H9 (cell line): ENCODE data around the gene IL10. TPM values are rescaled to one million over a fixed set of nuclear protein-coding genes. Genes with fewer than 3 reads are reported as not detected.

Experiments
- DNase-seq: peaks from one replicate; pipeline ENCODE4 v3.0.0-alpha.2; 2017
- H2AFZ ChIP-seq: one replicate; pipeline ENCODE4 v1.6.1; 2013; ENCODE audit warnings: mild to moderate bottlenecking, low read length, control low read depth, moderate library complexity
- H2AK5ac ChIP-seq: 2 replicates; pipeline ENCODE4 v1.6.1; 2013; ENCODE audit warnings: low read length, control low read depth, mixed read lengths; ENCODE audit not compliant: insufficient read length
- H2BK120ac ChIP-seq: one replicate; pipeline ENCODE4 v1.6.1; 2013; ENCODE audit warnings: low read depth, mild to moderate bottlenecking, low read length, control low read depth, inconsistent platforms; ENCODE audit not compliant: poor library complexity, severe bottlenecking
- H2BK12ac ChIP-seq: 2 replicates; pipeline ENCODE4 v1.6.1; 2013; ENCODE audit warnings: low read length, control low read depth, mixed read lengths, low read depth; ENCODE audit not compliant: insufficient read length
- H2BK15ac ChIP-seq: 2 replicates; pipeline ENCODE4 v1.6.1; 2013; ENCODE audit warnings: low read depth, low read length, control low read depth
- H2BK20ac ChIP-seq: one replicate; pipeline ENCODE4 v1.6.1; 2013; ENCODE audit warnings: low read depth, mild to moderate bottlenecking, low read length, control low read depth, inconsistent platforms; ENCODE audit not compliant: poor library complexity, severe bottlenecking
- H2BK5ac ChIP-seq: 2 replicates; pipeline ENCODE4 v1.6.1; 2013; ENCODE audit warnings: low read length, control low read depth, mixed read lengths; ENCODE audit not compliant: insufficient read length
- H3K14ac ChIP-seq: 2 replicates; pipeline ENCODE4 v1.6.1; 2013; ENCODE audit warnings: low read length, control low read depth; ENCODE audit not compliant: insufficient read depth
- H3K18ac ChIP-seq: 2 replicates; pipeline ENCODE4 v1.6.1; 2013; ENCODE audit warnings: low read depth, mild to moderate bottlenecking, mixed read lengths, low read length, control low read depth; ENCODE audit not compliant: insufficient read length
- H3K23ac ChIP-seq: 2 replicates; pipeline ENCODE4 v1.6.1; 2013; ENCODE audit warnings: low read length, control low read depth, mixed read lengths, low read depth; ENCODE audit not compliant: insufficient read length
- H3K23me2 ChIP-seq: 2 replicates; pipeline ENCODE4 v1.6.1; 2013; ENCODE audit warnings: low read depth, mild to moderate bottlenecking, mixed read lengths, low read length, control low read depth; ENCODE audit not compliant: insufficient read length, poor library complexity, severe bottlenecking
- H3K27ac ChIP-seq: 2 replicates; pipeline ENCODE4 v1.5.1; 2013; ENCODE audit warnings: low read length, control low read depth, mixed read lengths, low read depth; ENCODE audit not compliant: insufficient read length
- H3K27me3 ChIP-seq: 2 replicates; pipeline ENCODE4 v1.6.1; 2013; ENCODE audit warnings: low read length, control low read depth, inconsistent platforms; ENCODE audit not compliant: insufficient read depth
- H3K4ac ChIP-seq: 2 replicates; pipeline ENCODE4 v1.6.1; 2013; ENCODE audit warnings: low read depth, mild to moderate bottlenecking, control low read depth, inconsistent platforms, low read length, moderate library complexity
- H3K4me1 ChIP-seq: 2 replicates; pipeline ENCODE4 v1.6.1; 2013; ENCODE audit warnings: low read length, control low read depth, inconsistent platforms; ENCODE audit not compliant: insufficient read depth
- H3K4me2 ChIP-seq: 2 replicates; pipeline ENCODE4 v1.6.1; 2013; ENCODE audit warnings: low read length, control low read depth, mixed read lengths; ENCODE audit not compliant: insufficient read length, insufficient read depth
- H3K56ac ChIP-seq: 2 replicates; pipeline ENCODE4 v1.6.1; 2013; ENCODE audit warnings: low read depth, mild to moderate bottlenecking, mixed read lengths, low read length, control low read depth; ENCODE audit not compliant: insufficient read length
- H3K79me1 ChIP-seq: 2 replicates; pipeline ENCODE4 v1.6.1; 2013; ENCODE audit warnings: low read depth, mild to moderate bottlenecking, moderate library complexity, low read length, control low read depth, inconsistent platforms; ENCODE audit not compliant: insufficient read depth, poor library complexity, severe bottlenecking
- H3K79me2 ChIP-seq: 2 replicates; pipeline ENCODE4 v1.6.1; 2013; ENCODE audit warnings: low read length, control low read depth, inconsistent platforms; ENCODE audit not compliant: insufficient read depth
- H3K9ac ChIP-seq: 2 replicates; pipeline ENCODE4 v1.6.1; 2013; ENCODE audit warnings: low read length, control low read depth, mixed read lengths; ENCODE audit not compliant: insufficient read length; ENCODE audit errors: extremely low read depth
- H3K9me3 ChIP-seq: one replicate; pipeline ENCODE4 v1.6.1; 2013; ENCODE audit warnings: low read depth, low read length, inconsistent platforms; ENCODE audit not compliant: control insufficient read depth
- H3T11ph ChIP-seq: one replicate; pipeline ENCODE4 v1.6.1; 2013; ENCODE audit warnings: mild to moderate bottlenecking, low read length, control low read depth, inconsistent platforms
- H4K20me1 ChIP-seq: one replicate; pipeline ENCODE4 v1.6.1; 2013; ENCODE audit not compliant: control insufficient read depth, insufficient read length, insufficient read depth
- H4K5ac ChIP-seq: 2 replicates; pipeline ENCODE4 v1.6.1; 2013; ENCODE audit warnings: low read depth, mild to moderate bottlenecking, mixed read lengths, low read length, control low read depth; ENCODE audit not compliant: insufficient read length
- H4K8ac ChIP-seq: replicated peaks from 2 replicates; pipeline ENCODE4 v1.6.1; 2013; ENCODE audit warnings: low read length, control low read depth, mixed read lengths, low read depth; ENCODE audit not compliant: insufficient read length
- H4K91ac ChIP-seq: 2 replicates; pipeline ENCODE4 v1.6.1; 2013; ENCODE audit warnings: low read depth, mild to moderate bottlenecking, moderate library complexity, mixed read lengths, low read length, control low read depth; ENCODE audit not compliant: insufficient read length
- H3K27ac Mint-ChIP-seq, 3 experiments: 2 replicates in 2 of 3; 3 replicates in 1 of 3; pipeline ENCODE4 v1.8.0; 2020 to 2021; ENCODE audit warnings: mixed read lengths in 3 of 3, mild to moderate bottlenecking in 1 of 3, moderate library complexity in 1 of 3
- H3K27me3 Mint-ChIP-seq: 2 replicates; pipeline ENCODE4 v1.8.0; 2021; ENCODE audit warnings: low read depth, mild to moderate bottlenecking, moderate library complexity, mixed read lengths
- H3K36me3 Mint-ChIP-seq, 3 experiments: 2 replicates in 2 of 3; 3 replicates in 1 of 3; pipeline ENCODE4 v1.8.0; 2020 to 2021; ENCODE audit warnings: low read depth in 3 of 3, mixed read lengths in 3 of 3; ENCODE audit not compliant: insufficient read depth in 1 of 3
- H3K4me1 Mint-ChIP-seq, 2 experiments: 2 replicates each; pipeline ENCODE4 v1.8.0; 2020; ENCODE audit warnings: mixed read lengths in 2 of 2
- H3K4me3 Mint-ChIP-seq, 2 experiments: 2 replicates in 1 of 2; 3 replicates in 1 of 2; pipeline ENCODE4 v1.8.0; 2020 to 2021; ENCODE audit warnings: mild to moderate bottlenecking in 2 of 2, mixed read lengths in 2 of 2, moderate library complexity in 1 of 2
- H3K9me3 Mint-ChIP-seq, 2 experiments: 2 replicates in 1 of 2; 3 replicates in 1 of 2; pipeline ENCODE4 v1.8.0; 2020; ENCODE audit warnings: mild to moderate bottlenecking in 2 of 2, mixed read lengths in 2 of 2, moderate library complexity in 1 of 2
- WGBS: extraction: QIAGEN DNeasy Blood & Tissue Kit; methylation state at CpG from one replicate; pipeline ENCODE4 v1.1.7; 2013; ENCODE audit warnings: missing lambda C conversion rate, low lambda C conversion rate, mixed read lengths; ENCODE audit not compliant: insufficient read length; ENCODE audit errors: extremely low coverage; 5-methylcytosine and 5-hydroxymethylcytosine counted together
- long read RNA-seq: library from polyadenylated mRNA; unstranded; transcript quantifications from one replicate; pipeline ENCODE4 v2.0.0, GENCODE V29; 2020
- total RNA-seq: library from RNA; stranded (reverse); gene quantifications from 2 replicates; pipeline ENCODE4 v1.2.1, GENCODE V29; 2021
- TF ChIP-seq, protein P1 (sequence below): fragments of 200-600 bp; sonication (generic); conservative IDR thresholded peaks from 3 replicates; pipeline ENCODE4 v1.8.0; 2021; ENCODE audit warnings: antibody characterized with exemption, mild to moderate bottlenecking

Gene IL10
- not detected in 2 replicates for total RNA-seq
- long read RNA-seq, result 0 reads

DNA sequence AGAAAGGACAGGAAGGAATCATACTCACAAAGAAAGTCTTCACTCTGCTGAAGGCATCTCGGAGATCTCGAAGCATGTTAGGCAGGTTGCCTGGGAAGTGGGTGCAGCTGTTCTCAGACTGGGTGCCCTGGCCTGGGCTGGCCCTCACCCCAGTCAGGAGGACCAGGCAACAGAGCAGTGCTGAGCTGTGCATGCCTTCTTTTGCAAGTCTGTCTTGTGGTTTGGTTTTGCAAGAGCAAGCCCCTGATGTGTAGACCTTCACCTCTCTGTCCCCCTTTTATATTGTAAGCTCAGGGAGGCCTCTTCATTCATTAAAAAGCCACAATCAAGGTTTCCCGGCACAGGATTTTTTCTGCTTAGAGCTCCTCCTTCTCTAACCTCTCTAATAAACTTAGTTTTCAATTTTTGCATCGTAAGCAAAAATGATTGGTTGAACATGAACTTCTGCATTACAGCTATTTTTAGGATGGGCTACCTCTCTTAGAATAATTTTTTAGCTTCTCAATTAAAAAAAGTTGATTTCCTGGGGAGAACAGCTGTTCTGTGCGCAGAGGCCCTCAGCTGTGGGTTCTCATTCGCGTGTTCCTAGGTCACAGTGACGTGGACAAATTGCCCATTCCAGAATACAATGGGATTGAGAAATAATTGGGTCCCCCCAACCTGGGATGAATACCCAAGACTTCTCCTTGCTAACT, at the start of gene IL10:
Gene IL10, minus strand, starts transcription at position 252 of the 695 bp plus-strand sequence. Its CDS starts 59 bp downstream, at position 193.
- peaks cover 14% of the 10 kb centered on the region for H3K27me3 Mint-ChIP-seq
- H3K27ac ChIP-seq, result no peak within 1 kb of the TSS
- no peak within 1 kb of the TSS for H3K4me3 Mint-ChIP-seq
- no peaks in the 10 kb centered on the region for H3K79me1 ChIP-seq
- no peak within 1 kb of the TSS for H3T11ph ChIP-seq
- H3K79me2 ChIP-seq, result no peaks in the 10 kb centered on the region
- no peaks in the 10 kb centered on the region for H3K23me2 ChIP-seq
- no peak within 1 kb of the TSS for H2BK5ac ChIP-seq
- no CpG with 5 or more reads among the region's 8 CpGs for WGBS
- no peak within 1 kb of the TSS for H2BK12ac ChIP-seq
- H3K9me3 ChIP-seq, result no peaks in the 10 kb centered on the region
- no peak within 1 kb of the TSS for H3K56ac ChIP-seq
- no peak within 1 kb of the TSS for H2AK5ac ChIP-seq
- H4K91ac ChIP-seq, result no peak within 1 kb of the TSS
- TF ChIP-seq, protein P1, sequence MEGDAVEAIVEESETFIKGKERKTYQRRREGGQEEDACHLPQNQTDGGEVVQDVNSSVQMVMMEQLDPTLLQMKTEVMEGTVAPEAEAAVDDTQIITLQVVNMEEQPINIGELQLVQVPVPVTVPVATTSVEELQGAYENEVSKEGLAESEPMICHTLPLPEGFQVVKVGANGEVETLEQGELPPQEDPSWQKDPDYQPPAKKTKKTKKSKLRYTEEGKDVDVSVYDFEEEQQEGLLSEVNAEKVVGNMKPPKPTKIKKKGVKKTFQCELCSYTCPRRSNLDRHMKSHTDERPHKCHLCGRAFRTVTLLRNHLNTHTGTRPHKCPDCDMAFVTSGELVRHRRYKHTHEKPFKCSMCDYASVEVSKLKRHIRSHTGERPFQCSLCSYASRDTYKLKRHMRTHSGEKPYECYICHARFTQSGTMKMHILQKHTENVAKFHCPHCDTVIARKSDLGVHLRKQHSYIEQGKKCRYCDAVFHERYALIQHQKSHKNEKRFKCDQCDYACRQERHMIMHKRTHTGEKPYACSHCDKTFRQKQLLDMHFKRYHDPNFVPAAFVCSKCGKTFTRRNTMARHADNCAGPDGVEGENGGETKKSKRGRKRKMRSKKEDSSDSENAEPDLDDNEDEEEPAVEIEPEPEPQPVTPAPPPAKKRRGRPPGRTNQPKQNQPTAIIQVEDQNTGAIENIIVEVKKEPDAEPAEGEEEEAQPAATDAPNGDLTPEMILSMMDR, result no peak
- no peak within 1 kb of the TSS for H2BK120ac ChIP-seq
- H3K27ac Mint-ChIP-seq, result no peak within 1 kb of the TSS
- no peak within 1 kb of the TSS for H2AFZ ChIP-seq
- H4K8ac ChIP-seq, result no peak within 1 kb of the TSS
- no peaks in the 10 kb centered on the region for H3K36me3 Mint-ChIP-seq
- no peaks in the 10 kb centered on the region for H4K20me1 ChIP-seq
- H3K4me2 ChIP-seq, result no peak within 1 kb of the TSS
- H3K9me3 Mint-ChIP-seq, result no peaks in the 10 kb centered on the region
- H3K27me3 ChIP-seq, result no peaks in the 10 kb centered on the region
- H2BK20ac ChIP-seq, result no peak within 1 kb of the TSS
- H3K23ac ChIP-seq, result no peak within 1 kb of the TSS
- DNase-seq, result no peak
- H3K9ac ChIP-seq, result no peak within 1 kb of the TSS
- peaks cover 16 to 26% of the 10 kb centered on the region in 2 experiments for H3K4me1 Mint-ChIP-seq
- no peak within 1 kb of the TSS for H4K5ac ChIP-seq
- H2BK15ac ChIP-seq, result no peak within 1 kb of the TSS
- H3K4ac ChIP-seq, result no peak within 1 kb of the TSS
- peaks cover 3% of the 10 kb centered on the region; the same call in 1 of the 2 replicates for H3K4me1 ChIP-seq
- no peak within 1 kb of the TSS for H3K14ac ChIP-seq
- H3K18ac ChIP-seq, result no peak within 1 kb of the TSS
